ENCODE measurements around the gene AGBL5. TPM values are rescaled to one million over a fixed set of nuclear protein-coding genes. Genes with fewer than 3 reads are reported as not detected.

AGBL5 gene
- total and polyA plus RNA-seq, 2 of the 13 experiments (the other 11 are each of a cell fraction or from before 2014, with no cell fraction given), result 55.9 to 73.3 TPM

DNA sequence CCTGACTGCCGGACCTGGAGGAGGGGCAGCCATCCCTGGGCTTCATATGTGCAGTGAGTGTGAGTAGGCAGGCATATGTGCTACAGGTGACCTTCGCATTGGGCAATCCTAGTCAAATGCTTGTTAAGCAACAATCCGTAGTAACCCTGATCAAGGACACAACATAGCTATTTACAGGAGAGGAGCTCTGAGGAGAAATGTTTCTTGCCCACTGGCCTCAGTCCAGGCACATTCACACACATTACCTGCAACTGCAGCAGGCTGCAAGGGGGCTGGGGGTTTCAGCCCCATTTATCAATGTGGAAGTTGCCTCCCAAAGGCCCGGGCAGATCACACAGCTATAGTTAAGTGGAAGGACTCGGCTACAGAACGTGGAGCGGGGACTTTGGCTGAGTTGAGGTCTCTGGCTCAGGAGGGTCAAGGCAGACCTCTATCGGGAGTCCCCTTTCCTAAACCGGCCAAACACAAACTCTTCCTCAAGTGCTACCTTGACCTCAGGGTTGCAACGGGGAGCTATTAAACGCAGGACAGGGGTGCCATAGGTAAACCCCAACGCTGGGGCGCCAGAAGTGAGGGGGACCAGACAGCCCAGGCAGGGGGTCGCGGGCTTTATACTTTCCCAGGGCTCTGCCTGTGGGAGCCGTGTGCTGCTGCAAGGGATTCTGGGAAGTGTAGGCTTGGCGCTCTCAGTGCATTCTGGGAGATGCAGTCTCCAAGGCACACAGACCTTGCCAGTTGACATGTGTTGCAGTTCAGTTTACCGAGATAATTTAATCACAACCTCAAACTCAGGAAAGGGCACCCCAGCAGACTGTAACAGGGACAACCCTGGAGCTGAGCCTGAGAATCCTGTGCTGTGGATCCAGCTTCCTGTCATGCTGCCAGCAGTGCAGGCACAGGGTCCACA, 44.5 kb downstream of the AGBL5 start (continued):
- no peak for TF ChIP-seq ZZZ3 (CRISPR knock-in tag; IDR thresholded peaks at IDR 0.05; ENCODE audit: borderline replicate concordance)
- peak; percentile 68; the same call in 1 of the 2 replicates for TF ChIP-seq SMARCC2 (IDR thresholded peaks at IDR 0.05)
- no peak for TF ChIP-seq ZSCAN20 (CRISPR knock-in tag; IDR thresholded peaks at IDR 0.05; ENCODE audit: borderline replicate concordance)
- TF ChIP-seq SMYD3 (CRISPR knock-in tag; IDR thresholded peaks at IDR 0.05), result peak; percentile 64
- no peak for TF ChIP-seq ZNF30 (CRISPR knock-in tag; IDR thresholded peaks at IDR 0.05)
- TF ChIP-seq, protein P1, sequence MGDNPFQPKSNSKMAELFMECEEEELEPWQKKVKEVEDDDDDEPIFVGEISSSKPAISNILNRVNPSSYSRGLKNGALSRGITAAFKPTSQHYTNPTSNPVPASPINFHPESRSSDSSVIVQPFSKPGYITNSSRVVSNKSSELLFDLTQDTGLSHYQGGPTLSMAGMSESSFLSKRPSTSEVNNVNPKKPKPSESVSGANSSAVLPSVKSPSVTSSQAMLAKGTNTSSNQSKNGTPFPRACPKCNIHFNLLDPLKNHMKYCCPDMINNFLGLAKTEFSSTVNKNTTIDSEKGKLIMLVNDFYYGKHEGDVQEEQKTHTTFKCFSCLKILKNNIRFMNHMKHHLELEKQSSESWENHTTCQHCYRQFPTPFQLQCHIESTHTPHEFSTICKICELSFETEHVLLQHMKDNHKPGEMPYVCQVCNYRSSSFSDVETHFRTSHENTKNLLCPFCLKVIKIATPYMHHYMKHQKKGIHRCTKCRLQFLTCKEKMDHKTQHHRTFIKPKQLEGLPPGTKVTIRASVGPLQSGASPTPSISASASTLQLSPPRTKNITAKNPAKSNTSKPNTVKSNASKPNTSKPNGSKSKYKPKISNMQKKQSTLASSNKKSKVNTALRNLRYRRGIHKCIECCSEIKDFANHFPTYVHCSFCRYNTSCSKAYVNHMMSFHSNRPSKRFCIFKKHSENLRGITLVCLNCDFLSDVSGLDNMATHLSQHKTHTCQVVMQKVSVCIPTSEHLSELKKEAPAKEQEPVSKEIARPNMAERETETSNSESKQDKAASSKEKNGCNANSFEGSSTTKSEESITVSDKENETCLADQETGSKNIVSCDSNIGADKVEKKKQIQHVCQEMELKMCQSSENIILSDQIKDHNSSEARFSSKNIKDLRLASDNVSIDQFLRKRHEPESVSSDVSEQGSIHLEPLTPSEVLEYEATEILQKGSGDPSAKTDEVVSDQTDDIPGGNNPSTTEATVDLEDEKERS (CRISPR knock-in tag; IDR thresholded peaks at IDR 0.05), result peak; percentile 54; the same call in 1 of the 2 replicates
- TF ChIP-seq, protein P2, sequence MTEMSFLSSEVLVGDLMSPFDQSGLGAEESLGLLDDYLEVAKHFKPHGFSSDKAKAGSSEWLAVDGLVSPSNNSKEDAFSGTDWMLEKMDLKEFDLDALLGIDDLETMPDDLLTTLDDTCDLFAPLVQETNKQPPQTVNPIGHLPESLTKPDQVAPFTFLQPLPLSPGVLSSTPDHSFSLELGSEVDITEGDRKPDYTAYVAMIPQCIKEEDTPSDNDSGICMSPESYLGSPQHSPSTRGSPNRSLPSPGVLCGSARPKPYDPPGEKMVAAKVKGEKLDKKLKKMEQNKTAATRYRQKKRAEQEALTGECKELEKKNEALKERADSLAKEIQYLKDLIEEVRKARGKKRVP (CRISPR knock-in tag; IDR thresholded peaks at IDR 0.05), result peak in 1 of 2 experiments; percentile 84; a peak in 2 of 4 replicates
- peak; percentile 80 for TF ChIP-seq SALL2 (CRISPR knock-in tag; IDR thresholded peaks at IDR 0.05)
- TF ChIP-seq MBNL3 (CRISPR knock-in tag; conservative IDR thresholded peaks at IDR 0.05), result no peak
- 0 out of 2 replicates have a peak, but pooled peaks have one; percentile 26 for TF ChIP-seq KLF15 (CRISPR knock-in tag; IDR thresholded peaks at IDR 0.05; ENCODE audit: borderline replicate concordance)
- TF ChIP-seq, protein P3, sequence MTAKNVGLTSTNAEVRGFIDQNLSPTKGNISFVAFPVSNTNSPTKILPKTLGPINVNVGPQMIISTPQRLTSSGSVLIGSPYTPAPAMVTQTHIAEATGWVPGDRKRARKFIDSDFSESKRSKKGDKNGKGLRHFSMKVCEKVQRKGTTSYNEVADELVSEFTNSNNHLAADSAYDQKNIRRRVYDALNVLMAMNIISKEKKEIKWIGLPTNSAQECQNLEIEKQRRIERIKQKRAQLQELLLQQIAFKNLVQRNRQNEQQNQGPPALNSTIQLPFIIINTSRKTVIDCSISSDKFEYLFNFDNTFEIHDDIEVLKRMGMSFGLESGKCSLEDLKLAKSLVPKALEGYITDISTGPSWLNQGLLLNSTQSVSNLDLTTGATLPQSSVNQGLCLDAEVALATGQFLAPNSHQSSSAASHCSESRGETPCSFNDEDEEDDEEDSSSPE (CRISPR knock-in tag; IDR thresholded peaks at IDR 0.05), result peak; percentile 25; the same call in 1 of the 2 replicates
- TF ChIP-seq ZNF484 (CRISPR knock-in tag; IDR thresholded peaks at IDR 0.05; ENCODE audit: borderline replicate concordance, low read depth), result no peak
- TF ChIP-seq ZNF720 (CRISPR knock-in tag; IDR thresholded peaks at IDR 0.05), result 0 out of 2 replicates have a peak, but pooled peaks have one; percentile 76
- TF ChIP-seq NFE2L2 (IDR thresholded peaks at IDR 0.05; ENCODE audit: low read length), result 0 out of 2 replicates have a peak, but pooled peaks have one; percentile 16
- no peak for TF ChIP-seq ZNF850 (CRISPR knock-in tag; conservative IDR thresholded peaks at IDR 0.05)
- no peak for TF ChIP-seq KAT2B (IDR thresholded peaks at IDR 0.05; ENCODE audit: borderline replicate concordance, low read depth, low read length)
- no peak for TF ChIP-seq ZNF782 (CRISPR knock-in tag; IDR thresholded peaks at IDR 0.05; ENCODE audit: borderline replicate concordance)
- TF ChIP-seq MAZ (IDR thresholded peaks at IDR 0.05; ENCODE audit: borderline replicate concordance, low read depth, low read length), result peak; percentile 59; the same call in 1 of the 2 replicates
- TF ChIP-seq MAZ (CRISPR knock-in tag; IDR thresholded peaks at IDR 0.05; ENCODE audit: low read depth), result peak; percentile 63; the same call in 1 of the 2 replicates
- TF ChIP-seq CEBPG (CRISPR knock-in tag; IDR thresholded peaks at IDR 0.05), result peak; percentile 100
- no peak for TF ChIP-seq ZNF549 (CRISPR knock-in tag; IDR thresholded peaks at IDR 0.05)
- TF ChIP-seq, protein P4, sequence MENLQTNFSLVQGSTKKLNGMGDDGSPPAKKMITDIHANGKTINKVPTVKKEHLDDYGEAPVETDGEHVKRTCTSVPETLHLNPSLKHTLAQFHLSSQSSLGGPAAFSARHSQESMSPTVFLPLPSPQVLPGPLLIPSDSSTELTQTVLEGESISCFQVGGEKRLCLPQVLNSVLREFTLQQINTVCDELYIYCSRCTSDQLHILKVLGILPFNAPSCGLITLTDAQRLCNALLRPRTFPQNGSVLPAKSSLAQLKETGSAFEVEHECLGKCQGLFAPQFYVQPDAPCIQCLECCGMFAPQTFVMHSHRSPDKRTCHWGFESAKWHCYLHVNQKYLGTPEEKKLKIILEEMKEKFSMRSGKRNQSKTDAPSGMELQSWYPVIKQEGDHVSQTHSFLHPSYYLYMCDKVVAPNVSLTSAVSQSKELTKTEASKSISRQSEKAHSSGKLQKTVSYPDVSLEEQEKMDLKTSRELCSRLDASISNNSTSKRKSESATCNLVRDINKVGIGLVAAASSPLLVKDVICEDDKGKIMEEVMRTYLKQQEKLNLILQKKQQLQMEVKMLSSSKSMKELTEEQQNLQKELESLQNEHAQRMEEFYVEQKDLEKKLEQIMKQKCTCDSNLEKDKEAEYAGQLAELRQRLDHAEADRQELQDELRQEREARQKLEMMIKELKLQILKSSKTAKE (CRISPR knock-in tag; IDR thresholded peaks at IDR 0.05; ENCODE audit: borderline replicate concordance), result 0 out of 2 replicates have a peak, but pooled peaks have one; percentile 47

All from HepG2 (cell line).